Left renal pelvis (tissue), 4 donors: Measurements from ENCODE around the gene ZNF410. TPM values are rescaled to one million over a fixed set of nuclear protein-coding genes. Genes with fewer than 3 reads are reported as not detected.
"Not testable (repeated sequence)": the region's sequence is repeated elsewhere in the genome, so short reads cannot be mapped to it uniquely, and the experiment has no call there.

Experiments used
- DNase-seq, 4 donors: peaks; one replicate each; pipeline ENCODE4 v3.0.0-alpha.2; 2013; ENCODE audit warnings: low read depth in 4 of 4, low spot score in 3 of 4
- polyA plus RNA-seq, 4 donors: library from polyadenylated mRNA; unstranded; fragments of 120-200 nt; gene quantifications; one replicate each; pipeline ENCODE4 v1.2.1, GENCODE V29; 2013; ENCODE audit not compliant: insufficient read length in 4 of 4

The ZNF410 gene
- polyA plus RNA-seq, 4 donors: 45.3 to 63.6 (median 60.5) TPM

DNA sequence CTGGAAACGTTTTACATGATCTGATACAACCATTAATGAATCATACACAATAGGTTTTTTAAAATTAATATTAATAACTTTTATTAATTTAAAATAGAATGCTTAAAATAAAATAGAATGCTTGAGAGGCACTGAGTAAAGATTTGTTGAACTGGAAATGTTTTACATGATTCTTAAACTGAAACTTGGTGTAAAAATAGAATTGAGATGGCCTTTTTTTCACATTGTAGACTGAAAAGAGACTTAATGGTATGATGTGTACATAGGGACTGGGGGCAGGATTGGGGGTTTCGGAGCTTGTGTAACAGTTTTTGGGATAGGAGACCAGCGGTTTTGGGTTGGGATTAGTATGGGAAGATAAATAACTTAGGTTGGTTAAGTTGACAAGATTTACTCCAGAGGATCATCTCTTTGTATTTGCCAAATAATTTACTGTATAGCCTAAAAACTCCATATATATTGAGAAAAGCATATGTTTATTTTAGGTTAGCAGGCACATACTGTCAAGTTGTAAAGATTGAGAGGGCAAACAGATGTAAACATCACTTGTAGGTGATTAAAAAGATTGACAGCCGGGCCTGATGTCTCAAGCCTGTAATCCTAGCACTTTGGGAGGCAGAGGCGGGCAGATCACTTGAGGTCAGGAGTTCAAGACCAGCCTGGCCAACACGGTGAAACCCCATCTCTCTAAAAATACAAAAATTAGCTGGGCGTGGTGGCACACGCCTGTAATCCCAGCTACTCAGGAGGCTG is 2.0 kb upstream of the ZNF410 start:
- no peak for DNase-seq

DNA sequence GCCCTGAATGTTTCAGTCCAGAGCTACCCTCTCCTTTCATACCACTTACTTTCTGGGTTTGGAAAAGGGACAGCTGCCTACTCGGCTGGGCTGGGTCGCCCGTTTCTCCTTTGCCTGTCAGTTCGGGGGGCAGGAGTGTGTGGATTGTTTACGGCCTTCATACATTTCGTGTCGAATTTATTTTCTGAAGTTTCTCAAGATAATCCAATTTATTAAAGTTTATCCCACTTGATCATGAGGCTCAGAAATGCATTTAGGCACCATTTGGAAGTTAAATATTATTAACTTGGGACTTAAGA is 608 bp downstream of the ZNF410 start:
- DNase-seq: peak in 1 of 4 donors; percentile 14

DNA sequence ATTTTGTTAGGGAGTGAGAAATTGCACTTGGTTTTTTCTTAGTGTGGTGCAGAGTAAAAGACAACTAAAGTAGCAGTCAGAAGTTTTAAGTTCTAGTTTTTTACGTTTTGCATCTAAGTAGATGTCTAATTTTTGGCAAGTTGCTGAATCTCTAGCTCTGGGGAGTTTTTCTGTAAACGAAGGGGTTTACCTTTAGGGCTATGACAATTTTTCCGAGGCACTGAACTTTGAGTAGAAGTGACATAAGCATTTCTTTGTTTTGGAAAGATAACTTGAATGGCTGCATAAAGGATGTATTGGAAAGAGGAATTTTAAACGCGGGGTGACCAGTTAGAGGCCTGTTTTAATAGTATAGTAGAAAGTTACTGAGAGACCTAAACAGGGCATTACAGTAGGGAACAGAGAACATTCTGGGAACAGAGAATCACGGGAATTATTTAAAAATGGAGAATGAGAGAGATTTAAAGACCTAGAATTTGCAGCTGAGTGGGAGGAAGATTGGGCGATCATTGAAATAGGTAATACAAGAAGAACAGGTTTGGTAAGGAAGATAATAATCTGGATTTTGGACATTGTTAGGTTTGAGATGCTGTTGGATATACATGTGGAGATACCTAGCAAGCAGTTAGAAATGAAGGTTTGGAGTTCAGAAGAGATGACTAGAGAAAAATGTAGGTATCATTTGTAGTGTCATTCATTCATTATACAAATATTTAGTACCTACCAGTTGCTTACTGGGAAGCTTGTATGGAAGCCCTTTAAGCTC is 1.2 kb downstream of the ZNF410 start:
- no peak for DNase-seq

DNA sequence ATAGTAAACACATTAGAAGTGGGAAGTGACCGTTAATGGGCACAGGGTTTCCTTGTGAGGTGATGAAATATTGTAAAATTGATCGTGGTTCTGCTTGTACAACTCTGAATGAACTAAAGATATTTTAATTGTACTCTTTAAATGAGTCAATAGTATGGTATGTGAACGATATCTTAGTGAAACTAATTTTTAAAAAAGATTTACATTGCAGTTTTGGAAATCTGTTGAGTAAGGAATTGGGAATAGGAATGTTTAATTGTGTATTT is 1.7 kb downstream of the ZNF410 start:
- DNase-seq: no peak

DNA sequence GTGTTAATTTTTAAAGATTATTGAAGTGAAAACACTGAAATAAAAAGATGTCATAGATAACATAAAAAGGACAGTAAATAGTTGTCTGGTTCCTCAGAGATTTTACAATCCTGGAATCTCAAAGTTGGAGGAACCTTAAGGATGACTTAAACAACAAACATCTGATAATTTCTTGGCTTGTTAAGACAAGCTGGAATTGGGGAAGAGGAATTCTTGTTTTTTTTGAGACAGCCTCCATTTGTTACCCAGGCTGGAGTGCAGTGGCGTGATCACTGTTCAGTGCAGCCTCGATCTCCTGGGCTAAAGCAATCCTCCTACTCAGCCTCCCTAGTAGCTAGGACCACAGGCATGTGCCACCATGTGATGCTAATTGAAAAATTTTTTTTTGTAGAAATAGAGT is 2.3 kb downstream of the ZNF410 start:
- no peak for DNase-seq

DNA sequence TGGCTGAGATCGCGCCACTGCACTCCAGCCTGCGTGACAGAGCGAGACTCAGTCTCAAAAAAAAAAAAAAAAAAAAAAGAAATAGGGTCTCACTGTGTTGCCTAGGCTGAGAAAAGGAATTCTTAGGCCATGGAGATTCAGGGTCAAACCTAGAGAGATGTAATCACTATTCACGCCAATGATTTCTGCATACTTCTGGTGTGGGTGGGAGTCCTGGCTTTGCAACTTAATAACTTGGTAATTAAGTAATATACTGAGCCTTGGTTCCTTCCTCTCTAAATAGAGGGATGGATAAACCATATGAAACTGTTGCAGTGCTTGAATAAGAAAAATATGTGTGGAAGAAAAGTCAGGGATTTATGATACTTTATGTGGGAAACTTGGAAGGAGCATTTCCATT is 2.7 kb downstream of the ZNF410 start:
- DNase-seq: no peak

DNA sequence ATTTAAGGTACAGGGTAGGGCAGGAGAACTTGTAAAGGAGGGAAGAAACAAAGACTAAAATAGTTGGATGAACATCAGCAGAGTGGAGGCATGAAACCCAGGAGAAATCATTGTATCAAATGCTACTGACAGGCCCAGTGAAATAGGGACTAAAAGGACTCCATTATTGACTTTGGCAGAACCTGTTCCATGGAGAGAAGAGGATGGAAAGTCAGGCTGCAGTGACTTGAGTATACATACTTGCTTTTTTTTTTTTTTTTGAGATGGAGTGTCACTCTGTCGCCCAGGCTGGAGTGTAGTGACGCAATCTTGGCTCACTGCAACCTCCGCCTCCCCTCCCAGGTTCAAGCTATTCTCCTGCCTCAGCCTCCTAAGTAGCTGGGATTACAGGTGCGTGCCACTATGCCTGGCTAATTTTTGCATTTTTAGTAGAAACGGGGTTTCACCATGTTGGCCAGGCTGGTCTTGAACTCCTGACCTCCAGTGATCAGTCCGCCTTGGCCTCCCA is 7.6 kb downstream of the ZNF410 start:
- not testable (repeated sequence) for DNase-seq

DNA sequence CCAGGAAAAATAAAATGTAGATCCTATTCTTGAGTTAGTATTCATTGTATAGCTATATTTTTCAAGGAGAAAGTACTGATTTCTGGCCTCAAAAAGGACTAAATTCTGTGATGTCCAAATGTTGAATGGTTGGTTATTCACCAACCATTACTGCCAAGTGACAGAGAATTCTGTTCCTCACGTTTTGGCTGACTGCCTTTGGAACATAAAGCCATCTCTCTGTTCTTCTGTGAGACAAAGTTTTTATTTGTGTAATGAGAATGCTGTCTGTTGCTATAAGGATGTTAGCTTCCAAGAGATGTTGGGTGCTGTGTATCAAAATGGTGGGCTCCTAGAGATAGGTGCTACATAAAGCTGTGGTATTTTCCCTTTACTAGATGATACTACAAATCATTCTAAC is 9.3 kb downstream of the ZNF410 start:
- no peak for DNase-seq

DNA sequence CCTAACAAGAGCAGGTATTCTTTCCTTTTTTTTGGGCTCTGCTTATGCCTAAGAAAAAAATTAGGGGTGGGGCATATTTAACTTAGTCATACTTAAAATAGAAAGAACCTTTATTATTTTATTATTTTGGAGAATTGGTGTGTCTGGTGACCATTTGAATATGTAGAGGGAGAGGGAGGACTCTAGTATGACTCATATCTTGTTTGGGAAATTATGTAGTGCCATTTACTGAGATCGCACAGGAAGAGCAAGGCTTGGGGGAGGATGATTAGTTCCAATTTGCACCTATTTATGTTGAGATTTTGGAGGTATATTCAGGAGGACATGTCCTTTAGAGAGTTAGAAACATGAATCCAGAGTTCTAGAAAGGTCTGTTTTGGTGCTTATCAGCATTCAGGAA is 9.9 kb downstream of the ZNF410 start:
- no peak for DNase-seq

DNA sequence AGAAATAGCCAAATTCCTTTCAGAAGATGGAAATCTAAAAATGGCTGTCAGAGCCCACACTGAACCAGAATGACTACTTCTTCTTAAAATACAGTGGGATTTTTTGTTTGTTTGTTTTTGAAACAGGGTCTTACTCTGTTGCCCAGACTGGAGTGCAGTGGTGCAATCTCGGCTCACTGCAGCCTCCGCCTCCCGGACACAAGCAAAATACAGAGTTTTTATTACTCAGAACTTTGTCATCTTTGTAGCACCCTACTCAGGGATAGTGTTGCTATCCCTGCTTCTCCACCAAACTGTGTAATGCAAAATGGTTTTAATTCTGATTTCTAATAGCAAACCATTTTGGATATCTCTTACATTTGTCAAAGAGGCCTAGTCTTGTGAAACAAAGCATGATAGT is 16.4 kb downstream of the ZNF410 start:
- no peak for DNase-seq

DNA sequence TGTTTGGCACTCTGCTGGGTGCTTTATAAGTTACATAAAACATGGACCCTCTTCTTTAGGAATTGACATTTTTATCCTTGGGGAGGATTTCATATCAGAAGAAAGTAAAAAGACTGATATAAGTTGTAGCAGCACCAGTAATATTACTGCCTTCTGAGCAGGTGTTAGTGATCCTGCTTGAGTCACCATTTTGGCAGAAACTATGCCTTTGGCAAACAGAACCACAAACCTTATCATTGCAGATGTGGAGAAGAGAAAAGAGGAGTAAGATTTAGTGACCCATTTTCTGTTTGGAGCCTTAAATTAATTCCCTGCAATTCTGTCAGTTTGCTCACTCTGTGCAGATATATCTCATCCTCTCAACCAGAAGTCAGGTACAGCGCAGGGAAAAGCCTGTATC is 23.0 kb downstream of the ZNF410 start:
- no peak for DNase-seq

DNA sequence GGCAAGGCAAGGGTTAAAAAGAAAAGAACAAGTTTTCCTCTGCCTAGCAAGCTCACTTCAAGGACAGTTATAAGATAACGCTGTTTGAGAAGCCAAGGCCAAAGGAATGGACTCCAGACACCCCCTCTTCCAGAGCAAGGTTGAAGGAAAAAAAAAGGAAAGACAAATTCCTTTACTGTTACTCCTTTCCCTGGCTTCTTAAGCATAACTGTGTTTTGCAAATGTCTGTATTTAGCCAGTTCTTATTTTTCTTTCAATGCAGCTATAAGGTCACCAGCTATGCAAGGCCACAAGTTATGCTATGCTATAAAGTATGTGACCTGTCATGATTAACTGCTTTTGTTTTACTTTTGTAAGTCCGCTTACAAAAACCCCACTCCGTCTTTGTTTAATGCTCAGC is 26.6 kb downstream of the ZNF410 start:
- DNase-seq: no peak

DNA sequence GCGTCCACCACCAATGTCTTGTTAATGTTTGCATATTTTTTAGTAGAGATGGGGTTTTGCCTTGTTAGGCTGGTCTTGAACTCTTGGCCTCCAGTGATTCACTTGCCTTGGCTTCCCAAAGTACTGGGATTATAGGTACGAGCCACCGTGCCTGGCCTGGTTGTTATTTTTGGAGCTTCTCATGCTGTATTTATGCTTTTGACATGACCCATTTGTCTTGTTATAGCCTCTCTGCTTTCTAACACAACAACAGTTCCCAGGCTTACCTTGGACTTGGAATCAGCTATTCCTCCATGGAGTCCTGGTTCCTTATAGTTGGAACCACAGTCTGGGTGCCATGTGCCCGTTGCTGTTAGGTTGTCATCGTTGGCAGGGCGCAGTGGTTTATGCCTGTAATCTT is 29.7 kb downstream of the ZNF410 start:
- DNase-seq: no peak

DNA sequence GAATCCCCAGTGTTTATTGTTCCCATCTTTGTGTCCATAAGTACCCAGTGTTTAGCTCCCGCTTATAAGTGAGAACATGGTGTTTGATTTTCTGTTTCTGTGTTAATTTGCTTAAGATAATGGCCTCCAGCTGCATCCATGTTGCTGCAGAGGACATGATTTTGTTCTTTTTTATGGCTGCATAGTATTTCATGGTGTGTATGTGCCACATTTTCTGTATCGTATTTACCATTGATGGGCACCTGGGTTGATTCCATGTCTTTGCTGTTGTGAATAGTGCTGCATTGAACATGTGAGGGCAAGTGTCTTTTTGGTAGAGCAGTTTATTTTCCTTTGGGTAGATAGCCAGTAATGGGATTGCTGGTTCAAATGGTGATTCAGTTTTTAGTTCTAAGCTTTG is 32.8 kb downstream of the ZNF410 start:
- not testable (repeated sequence) for DNase-seq

DNA sequence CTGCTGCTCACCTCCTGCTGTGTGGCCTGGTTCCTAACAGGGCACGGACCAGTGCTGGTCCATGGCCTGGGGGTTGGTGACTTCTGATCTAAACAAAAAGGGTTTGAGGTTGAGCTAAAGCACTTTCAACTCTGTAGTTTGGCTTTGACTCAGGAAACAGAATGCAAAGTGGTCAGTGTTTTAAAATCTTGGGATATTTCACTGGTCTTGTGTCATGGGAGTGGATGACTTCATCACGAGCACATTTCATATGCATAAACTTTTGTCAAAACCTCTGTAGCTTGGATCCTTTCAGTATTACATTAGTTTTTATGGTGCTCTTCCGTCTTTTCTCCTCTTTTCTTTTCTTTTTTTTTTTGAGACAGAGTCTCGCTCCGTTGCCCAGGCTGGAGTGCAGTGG is 37.7 kb downstream of the ZNF410 start:
- no peak for DNase-seq

DNA sequence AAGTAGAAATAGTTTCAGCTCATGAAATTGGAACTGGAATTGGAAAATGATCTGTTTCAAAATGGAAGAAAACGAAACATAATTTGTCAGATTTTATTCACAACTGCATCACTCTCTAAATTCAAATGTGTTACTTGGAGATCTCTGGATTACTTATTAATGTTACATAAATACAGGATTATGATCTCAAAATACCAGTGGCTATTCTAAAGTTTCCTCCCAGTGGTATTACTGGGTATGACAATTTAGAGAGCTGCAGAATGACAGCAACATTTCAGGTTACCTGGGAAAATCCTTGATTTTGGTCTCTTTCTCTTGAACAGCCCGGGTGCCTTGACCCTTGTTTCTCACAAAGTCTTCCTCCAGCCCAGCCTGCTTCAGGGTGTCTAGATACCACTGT is 49.0 kb downstream of the ZNF410 start:
- no peak for DNase-seq

DNA sequence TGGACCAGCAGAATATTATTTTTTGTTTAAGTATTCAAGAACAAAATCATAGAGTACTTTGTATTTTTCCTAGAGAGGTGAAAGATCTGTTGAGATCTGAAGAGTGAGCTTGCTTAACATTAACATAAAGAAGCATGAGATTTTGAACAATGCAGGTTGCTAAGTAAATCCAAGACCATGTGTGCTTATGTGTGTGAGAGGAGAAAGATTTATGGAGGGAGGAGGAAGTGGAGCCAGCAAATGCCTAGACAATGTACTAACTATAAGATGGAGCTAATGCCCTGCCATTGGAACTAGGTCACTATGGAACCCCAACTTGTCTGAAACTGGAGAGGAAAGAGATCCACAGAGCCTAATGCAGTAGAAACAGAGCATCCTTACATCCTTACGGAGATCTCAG is 49.9 kb downstream of the ZNF410 start:
- DNase-seq: no peak

DNA sequence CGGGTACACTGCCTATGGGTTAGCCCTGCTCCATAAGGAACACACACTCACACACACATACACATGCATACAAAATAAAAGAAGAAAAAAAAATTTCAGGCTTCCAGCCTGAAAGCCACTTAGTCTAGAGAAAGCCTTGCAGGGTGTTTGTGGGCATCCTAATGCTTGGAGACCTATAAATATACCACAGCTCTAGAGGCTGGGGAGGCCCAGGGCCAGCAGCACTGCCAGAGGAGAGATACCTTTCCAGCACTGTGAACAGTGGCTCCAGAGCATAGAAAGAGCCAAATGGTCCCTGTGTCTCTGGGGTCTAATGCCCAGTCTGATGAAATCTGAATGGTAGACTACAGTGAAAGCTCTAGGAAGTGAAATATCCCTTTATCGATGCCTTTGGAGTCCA is 50.4 kb downstream of the ZNF410 start:
- no peak for DNase-seq

DNA sequence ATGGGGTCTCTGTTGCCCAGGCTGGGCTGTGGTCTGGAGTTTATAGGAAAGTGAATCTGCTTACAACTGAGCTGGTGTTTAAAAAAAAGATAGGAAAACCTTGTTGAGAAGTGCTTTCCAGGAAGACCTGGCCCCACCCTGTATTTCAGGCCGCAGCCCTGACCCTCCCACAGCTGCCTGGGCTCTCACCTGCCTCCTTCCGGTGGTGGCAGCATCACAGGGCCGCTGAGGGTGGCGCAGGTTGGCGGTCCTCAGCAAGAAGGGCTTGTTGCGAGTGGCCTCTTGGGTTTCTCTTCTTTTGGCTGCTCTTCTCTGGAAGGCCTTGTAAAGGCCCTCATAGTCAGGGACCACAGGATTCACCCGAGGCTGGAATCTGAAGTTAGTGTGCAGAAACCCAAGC is 55.5 kb downstream of the ZNF410 start:
- no peak for DNase-seq

DNA sequence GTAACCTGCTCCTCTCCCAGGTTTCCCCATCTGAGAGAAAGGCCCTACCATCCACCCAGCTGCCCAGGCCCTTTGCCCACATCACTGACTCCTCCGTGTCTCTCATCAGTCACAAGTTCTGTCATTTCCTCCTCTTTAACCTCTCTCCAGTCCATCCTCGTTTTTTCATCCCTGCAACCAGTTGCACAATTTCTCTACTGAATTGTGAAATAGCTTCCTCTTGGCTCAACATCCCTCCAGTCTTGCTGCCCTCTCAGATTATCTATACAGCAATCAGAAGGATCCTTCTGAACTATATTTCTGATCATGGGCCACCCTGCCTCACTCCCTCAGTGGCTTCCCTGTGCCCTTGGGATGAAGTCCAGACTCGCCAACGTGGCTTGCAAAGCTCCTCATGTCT is 56.4 kb downstream of the ZNF410 start:
- no peak for DNase-seq

DNA sequence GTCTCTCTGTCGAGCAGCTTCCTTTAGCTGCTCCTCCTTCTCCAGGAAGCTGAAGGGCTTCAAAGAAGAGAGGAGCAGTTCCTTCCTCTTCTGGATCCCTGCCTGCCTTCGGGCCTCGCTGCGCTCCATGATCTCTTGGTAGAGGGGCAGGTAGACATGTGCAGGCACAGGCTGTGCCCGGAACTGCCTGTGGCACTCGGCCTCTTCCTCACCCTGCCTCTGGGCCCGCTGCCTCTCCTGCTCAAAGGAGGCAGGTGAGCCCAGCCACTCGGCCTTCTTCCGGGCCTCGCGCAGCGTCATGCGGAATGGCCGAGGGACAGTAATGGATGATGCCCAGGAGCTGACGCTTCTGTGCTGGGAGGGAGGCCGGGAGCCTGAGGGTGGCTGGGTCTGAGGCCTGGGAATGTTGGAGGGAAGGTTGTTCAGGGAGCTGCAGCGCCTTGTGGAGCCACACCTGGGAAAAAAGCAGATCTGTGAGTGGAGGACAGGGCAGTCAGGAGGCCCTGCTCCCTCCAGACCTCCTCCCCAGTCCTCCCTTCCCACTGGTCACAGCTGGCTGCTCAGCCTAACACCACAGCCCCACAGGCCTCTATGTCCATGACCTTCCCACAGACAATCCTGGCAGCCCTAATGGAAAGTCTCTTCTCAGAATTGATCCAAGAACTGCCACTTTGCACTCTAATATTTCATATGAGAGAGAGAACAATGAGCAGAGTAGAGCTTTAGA is 57.9 kb downstream of the ZNF410 start:
- no peak for DNase-seq

DNA sequence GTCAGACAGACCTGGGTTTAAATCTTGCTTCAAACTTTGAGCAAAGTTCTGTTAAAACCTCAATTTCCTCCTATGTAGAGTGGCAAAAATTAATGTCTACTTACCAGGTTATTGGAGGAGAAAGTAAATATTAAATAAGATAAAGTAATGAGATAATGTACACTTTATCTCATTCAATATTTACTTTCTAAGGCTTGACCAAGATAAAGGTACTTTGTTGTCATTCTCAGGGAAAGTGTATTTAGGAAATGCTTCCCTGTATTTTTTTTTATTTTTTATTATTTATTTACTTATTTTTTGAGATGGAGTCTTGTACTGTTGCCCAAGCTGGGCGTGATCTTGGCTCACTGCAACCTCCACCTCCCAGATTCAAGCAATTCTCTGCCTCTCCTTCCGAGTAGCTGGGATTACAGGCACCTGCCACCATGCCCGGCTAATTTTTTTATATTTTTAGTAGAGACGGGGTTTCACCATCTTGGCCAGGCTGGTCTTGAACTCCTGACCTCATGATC is 58.6 kb downstream of the ZNF410 start:
- no peak for DNase-seq
